Hepatocyte (in vitro differentiated cells): ENCODE results near the gene CPT1A. TPM values are rescaled to one million over a fixed set of nuclear protein-coding genes. Genes with fewer than 3 reads are reported as not detected.

Experiments
- DNase-seq: peaks from one replicate; pipeline ENCODE4 v3.0.0-alpha.2; 2016; ENCODE audit warnings: low spot score
- H2AFZ ChIP-seq: fragments of 200-600 bp; sonication (generic); 2 replicates; pipeline ENCODE4 v1.6.0; 2016; ENCODE audit warnings: antibody characterized with exemption, mild to moderate bottlenecking
- H3K27ac ChIP-seq: fragments of 200-600 bp; sonication (generic); 2 replicates; pipeline ENCODE4 v1.5.1; 2016; ENCODE audit warnings: mild to moderate bottlenecking
- H3K27me3 ChIP-seq: fragments of 200-600 bp; sonication (generic); 2 replicates; pipeline ENCODE4 v1.6.1; 2016
- H3K36me3 ChIP-seq: fragments of 200-600 bp; sonication (generic); replicated peaks from 2 replicates; pipeline ENCODE4 v1.5.1; 2016; ENCODE audit warnings: low read depth; ENCODE audit not compliant: insufficient read depth
- H3K4me1 ChIP-seq: fragments of 200-600 bp; sonication (generic); 2 replicates; pipeline ENCODE4 v1.5.1; 2016; ENCODE audit warnings: mild to moderate bottlenecking, moderate library complexity; ENCODE audit not compliant: insufficient read depth
- H3K4me2 ChIP-seq: fragments of 200-600 bp; sonication (generic); 2 replicates; pipeline ENCODE4 v1.6.0; 2016
- H3K4me3 ChIP-seq: fragments of 200-600 bp; sonication (generic); 2 replicates; pipeline ENCODE4 v1.5.1; 2016; ENCODE audit warnings: mild to moderate bottlenecking
- H3K79me2 ChIP-seq: fragments of 200-600 bp; sonication (generic); 2 replicates; pipeline ENCODE4 v1.6.0; 2017; ENCODE audit warnings: mild to moderate bottlenecking
- H3K9me2 ChIP-seq: fragments of 200-600 bp; sonication (generic); replicated peaks from 2 replicates; pipeline ENCODE4 v1.6.0; 2017; ENCODE audit warnings: mild to moderate bottlenecking; ENCODE audit not compliant: insufficient read depth
- H3K9me3 ChIP-seq: fragments of 200-600 bp; sonication (generic); 2 replicates; pipeline ENCODE4 v1.5.1; 2016; ENCODE audit warnings: low read depth, mild to moderate bottlenecking
- H4K20me1 ChIP-seq: fragments of 200-600 bp; sonication (generic); 2 replicates; pipeline ENCODE4 v1.6.0; 2016; ENCODE audit warnings: mild to moderate bottlenecking; ENCODE audit not compliant: insufficient read depth, poor library complexity, severe bottlenecking
- CTCF ChIP-seq: fragments of 200-600 bp; sonication (generic); IDR thresholded peaks from 2 replicates; pipeline ENCODE4 v1.5.1; 2016; ENCODE audit warnings: antibody characterized with exemption, mild to moderate bottlenecking; ENCODE audit not compliant: poor library complexity
- EZH2 ChIP-seq: fragments of 200-600 bp; sonication (generic); IDR thresholded peaks from 2 replicates; pipeline ENCODE4 v1.6.1; 2016; ENCODE audit warnings: antibody characterized with exemption, mild to moderate bottlenecking, borderline replicate concordance
- EZH2phosphoT487 ChIP-seq: fragments of 200-600 bp; sonication (generic); IDR thresholded peaks from one replicate; pipeline ENCODE4 v1.6.1; 2018; ENCODE audit warnings: antibody characterized with exemption, mild to moderate bottlenecking, low read depth, moderate library complexity; ENCODE audit not compliant: unreplicated experiment, severe bottlenecking
- WGBS: methylation state at CpG from one replicate; pipeline ENCODE4 v1.1.6; 2016; ENCODE audit warnings: low lambda C conversion rate; ENCODE audit errors: missing lambda C conversion rate; 5-methylcytosine and 5-hydroxymethylcytosine counted together
- polyA plus RNA-seq: library from polyadenylated mRNA; unstranded; fragments of >200 nt; fragmentation: Nextera tagmentation; extraction: Ambion mirVana; gene quantifications from 2 replicates; pipeline ENCODE4 v1.2.1, GENCODE V29; 2016
- total RNA-seq: library from RNA; depleted of rRNA; stranded (reverse); fragments of >200 nt; gene quantifications from 2 replicates; pipeline ENCODE4 v1.2.3, GENCODE V29; 2014

The CPT1A gene
- total and polyA plus RNA-seq, 2 experiments from 2014 or later = 8.3 to 24.8 TPM

- H3K9me2 ChIP-seq = no peaks in the 10 kb centered on the region
- no peaks in the 10 kb centered on the region for H3K9me3 ChIP-seq
- H3K79me2 ChIP-seq = peaks cover 18% of the 10 kb centered on the region
- peak overlapping the region; percentile 83 for H3K4me2 ChIP-seq
- DNase-seq = no peak
- H3K27me3 ChIP-seq = peaks cover 28% of the 10 kb centered on the region
- TF ChIP-seq EZH2phosphoT487 (no peak), EZH2 (no peak), CTCF (no peak)
- H3K4me3 ChIP-seq = peak overlapping the region; percentile 38
- WGBS = 17% methylated on average over 19 of the region's 19 CpGs
- peaks cover 44% of the 10 kb centered on the region for H3K4me1 ChIP-seq
- no peaks in the 10 kb centered on the region for H3K36me3 ChIP-seq
- H2AFZ ChIP-seq = peak overlapping the region; percentile 18
- no peaks in the 10 kb centered on the region for H4K20me1 ChIP-seq
- peak overlapping the region; percentile 93 for H3K27ac ChIP-seq
These were observed 1.6 kb downstream of the CPT1A start for GRCh38 chr11:68839911-68840641.

GRCh38 chr11:68839054-68839865 lies 2.5 kb downstream of the CPT1A start:
- Histone ChIP-seq H3K4me2 (peak overlapping the region; percentile 83), H4K20me1 (no peaks in the 10 kb centered on the region), H3K27me3 (peaks cover 21% of the 10 kb centered on the region), H3K36me3 (no peaks in the 10 kb centered on the region), H2AFZ (peak overlapping the region; percentile 27), H3K27ac (peak overlapping the region; percentile 93), H3K4me3 (peak overlapping the region; percentile 13), H3K9me2 (no peaks in the 10 kb centered on the region), H3K4me1 (peaks cover 44% of the 10 kb centered on the region), H3K79me2 (peaks cover 22% of the 10 kb centered on the region), H3K9me3 (no peaks in the 10 kb centered on the region)
- TF ChIP-seq EZH2phosphoT487 (no peak), CTCF (no peak), EZH2 (no peak)
- DNase-seq = peak; percentile 97
- 4% methylated on average over 54 of the region's 61 CpGs for WGBS

- H3K4me3 ChIP-seq = no peak overlapping the region
- peaks cover 25% of the 10 kb centered on the region for H3K79me2 ChIP-seq
- peaks cover 15% of the 10 kb centered on the region for H3K27me3 ChIP-seq
- no peaks in the 10 kb centered on the region for H4K20me1 ChIP-seq
- peak overlapping the region; percentile 83 for H3K4me2 ChIP-seq
- H2AFZ ChIP-seq = peak overlapping the region; percentile 27
- no peaks in the 10 kb centered on the region for H3K9me2 ChIP-seq
- no peak for TF ChIP-seq EZH2
- no peak for TF ChIP-seq EZH2phosphoT487
- TF ChIP-seq CTCF = no peak
- H3K36me3 ChIP-seq = no peaks in the 10 kb centered on the region
- no peaks in the 10 kb centered on the region for H3K9me3 ChIP-seq
- DNase-seq = no peak
- H3K27ac ChIP-seq = peak overlapping the region; percentile 93
- H3K4me1 ChIP-seq = peaks cover 39% of the 10 kb centered on the region
- 61% methylated on average over 8 of the region's 8 CpGs for WGBS
These were observed 3.1 kb downstream of the CPT1A start for GRCh38 chr11:68838572-68838964.
